Measurements from ENCODE around the gene CDC42BPB.

GRCh38 chr14:102901633-102902032, 155.7 kb downstream of the CDC42BPB start:
- TF ChIP-seq CTCF (IDR thresholded peaks at IDR 0.05) (no peak), POLR2A (IDR thresholded peaks at IDR 0.05) (no peak)

Data from lower leg skin (tissue), 3 donors.